ENCODE data around the gene KLHL30.
A peak's percentile ranks its signal among the peaks of the same experiment; 100 is the strongest.

Gene KLHL30

DNA sequence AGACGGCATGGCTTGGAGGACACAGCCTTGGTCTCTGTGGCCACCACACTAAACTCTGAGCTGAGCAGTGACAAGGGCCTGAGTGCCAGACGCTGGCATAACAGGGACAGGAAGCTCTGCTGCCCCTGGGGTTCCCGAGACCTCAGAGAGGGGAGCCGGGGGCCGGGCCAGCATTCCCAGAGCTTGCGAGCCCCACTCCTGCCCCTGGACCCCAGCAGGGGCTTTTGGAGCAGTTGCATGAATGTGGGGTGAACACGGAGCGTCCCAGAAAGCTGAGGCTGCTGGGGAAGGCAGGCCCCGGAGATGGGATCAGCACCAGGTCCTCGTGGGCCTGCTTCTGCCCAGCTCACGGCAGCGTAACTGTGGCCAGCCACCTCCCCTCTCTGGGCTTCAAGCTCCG lies 12.7 kb downstream of the KLHL30 start:
- no peak for DNase-seq

DNA sequence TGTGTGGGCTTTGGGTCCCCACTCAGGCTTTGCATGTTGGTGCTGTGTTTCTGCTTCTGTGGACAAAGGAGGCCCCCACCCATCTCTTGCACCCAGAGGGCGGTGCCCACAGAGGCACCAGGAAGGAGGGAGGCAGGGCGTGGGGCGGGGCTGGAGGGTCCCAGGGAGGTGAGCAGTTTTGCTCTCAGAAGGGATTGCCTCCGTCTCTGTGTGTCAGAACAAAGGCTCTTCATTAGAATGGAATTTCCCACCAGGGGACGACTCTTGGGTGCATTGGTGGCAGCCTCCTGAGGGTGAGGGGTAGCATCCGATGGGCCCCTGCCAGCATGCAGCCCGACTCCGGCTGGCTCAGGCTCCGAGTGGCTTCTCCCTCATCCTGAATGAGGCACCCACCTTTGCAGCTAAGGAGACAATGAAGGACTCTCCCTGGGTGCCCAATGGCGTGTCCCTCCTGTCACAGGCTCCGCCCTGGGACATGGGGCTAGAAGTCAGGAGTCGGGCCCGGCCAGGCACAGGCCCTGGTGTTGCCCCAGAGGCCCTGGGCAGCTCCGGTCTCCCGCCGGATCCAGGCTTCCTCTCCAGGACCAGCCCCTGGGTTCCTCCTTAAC lies 13.3 kb downstream of the KLHL30 start:
- no peak for DNase-seq

DNA sequence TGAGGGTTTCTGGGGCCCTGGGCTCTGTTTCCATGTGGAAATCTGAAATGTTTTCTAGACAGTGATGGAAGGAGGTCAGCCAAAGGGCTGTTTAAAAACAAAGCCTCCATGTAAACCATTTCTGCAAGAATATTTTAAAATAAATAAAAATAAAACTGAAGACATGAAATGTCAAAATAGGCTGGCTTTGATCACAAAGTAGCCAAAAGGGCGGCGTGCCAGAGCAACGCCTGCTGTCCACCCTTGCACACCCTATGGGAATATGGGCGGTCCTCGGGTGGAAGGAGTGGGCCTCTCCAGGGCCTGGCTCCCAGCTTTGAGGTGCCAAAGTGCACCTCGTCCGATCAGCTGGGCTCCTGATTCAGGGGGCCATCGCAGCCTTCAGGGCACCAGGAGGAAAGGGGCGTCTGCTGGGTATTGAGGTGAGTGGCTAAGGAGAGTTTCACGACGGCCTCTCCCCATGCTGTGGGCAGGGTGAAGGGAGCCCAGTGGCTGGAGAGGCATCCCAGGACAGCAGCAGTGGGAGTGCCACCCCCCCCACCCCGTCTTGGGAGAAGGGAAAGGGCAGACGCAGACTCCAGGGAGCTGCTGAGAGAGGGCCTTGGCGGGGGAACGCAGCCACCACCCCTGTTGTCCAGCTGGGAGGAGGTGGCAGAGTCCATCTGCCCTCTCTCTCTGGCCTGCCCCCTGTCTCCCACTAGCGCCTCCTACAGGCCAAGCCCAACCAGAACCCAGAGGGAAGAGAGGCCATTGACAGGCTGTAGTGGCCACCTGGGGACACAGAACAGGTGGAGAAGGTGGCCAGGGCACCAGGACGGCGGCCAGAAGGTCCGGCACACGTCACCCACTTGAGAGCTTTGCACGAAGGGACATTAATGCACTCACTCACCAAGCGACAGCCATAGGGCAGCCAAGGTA lies 14.6 kb downstream of the KLHL30 start:
- no peak for DNase-seq

DNA sequence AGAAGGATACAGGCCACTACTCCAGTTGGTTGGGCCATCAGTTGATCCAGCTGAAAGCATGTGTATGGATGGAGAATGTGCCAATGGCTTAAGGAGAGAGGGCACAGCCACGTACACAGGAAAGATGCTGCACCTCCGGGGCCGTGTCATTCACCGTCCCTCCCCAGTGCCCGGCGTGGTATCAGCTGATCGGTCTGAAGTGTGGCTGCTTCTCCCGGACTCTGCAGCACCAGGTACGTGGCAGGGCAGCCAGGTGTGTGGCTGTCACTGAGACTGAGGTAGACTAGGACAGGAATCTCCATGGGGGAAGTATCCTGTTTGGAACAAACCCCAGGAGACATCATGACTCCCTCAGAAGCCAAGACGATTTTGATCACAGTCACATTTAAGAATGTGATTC lies 16.1 kb downstream of the KLHL30 start:
- DNase-seq: no peak

DNA sequence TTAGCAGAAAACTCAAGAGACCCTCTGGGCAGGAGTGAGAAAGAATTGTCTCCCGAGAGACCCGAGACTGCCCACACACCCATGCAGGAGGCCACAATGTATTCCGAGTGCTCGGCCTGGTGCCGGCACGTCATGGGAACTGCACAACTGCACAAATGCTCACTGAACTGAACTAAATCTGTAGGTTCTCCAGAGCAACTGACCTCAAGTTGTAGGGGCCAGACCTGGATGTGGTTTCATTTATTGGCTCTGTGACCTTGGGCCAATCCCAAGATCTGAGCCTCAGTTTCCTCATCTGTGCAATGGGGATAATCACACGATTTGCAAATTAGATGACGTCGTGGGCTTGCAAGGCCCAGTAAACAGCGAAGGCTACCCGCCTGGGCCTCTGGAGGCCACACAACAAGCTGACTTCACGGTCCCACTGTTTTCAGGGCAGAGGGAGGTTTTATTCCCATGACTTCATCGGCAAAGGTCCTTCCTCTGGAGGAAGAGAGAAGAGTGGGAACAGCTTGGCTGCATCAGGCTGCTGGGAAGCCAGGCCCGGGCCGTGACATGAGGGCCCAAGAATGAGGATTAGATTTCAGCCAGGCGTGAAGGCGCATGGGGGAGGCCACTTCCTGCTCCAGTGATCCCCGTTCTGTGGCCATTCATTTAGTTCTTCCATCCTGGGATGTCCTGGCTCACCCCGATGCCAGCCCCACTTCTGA lies 16.7 kb downstream of the KLHL30 start:
- no peak for DNase-seq

DNA sequence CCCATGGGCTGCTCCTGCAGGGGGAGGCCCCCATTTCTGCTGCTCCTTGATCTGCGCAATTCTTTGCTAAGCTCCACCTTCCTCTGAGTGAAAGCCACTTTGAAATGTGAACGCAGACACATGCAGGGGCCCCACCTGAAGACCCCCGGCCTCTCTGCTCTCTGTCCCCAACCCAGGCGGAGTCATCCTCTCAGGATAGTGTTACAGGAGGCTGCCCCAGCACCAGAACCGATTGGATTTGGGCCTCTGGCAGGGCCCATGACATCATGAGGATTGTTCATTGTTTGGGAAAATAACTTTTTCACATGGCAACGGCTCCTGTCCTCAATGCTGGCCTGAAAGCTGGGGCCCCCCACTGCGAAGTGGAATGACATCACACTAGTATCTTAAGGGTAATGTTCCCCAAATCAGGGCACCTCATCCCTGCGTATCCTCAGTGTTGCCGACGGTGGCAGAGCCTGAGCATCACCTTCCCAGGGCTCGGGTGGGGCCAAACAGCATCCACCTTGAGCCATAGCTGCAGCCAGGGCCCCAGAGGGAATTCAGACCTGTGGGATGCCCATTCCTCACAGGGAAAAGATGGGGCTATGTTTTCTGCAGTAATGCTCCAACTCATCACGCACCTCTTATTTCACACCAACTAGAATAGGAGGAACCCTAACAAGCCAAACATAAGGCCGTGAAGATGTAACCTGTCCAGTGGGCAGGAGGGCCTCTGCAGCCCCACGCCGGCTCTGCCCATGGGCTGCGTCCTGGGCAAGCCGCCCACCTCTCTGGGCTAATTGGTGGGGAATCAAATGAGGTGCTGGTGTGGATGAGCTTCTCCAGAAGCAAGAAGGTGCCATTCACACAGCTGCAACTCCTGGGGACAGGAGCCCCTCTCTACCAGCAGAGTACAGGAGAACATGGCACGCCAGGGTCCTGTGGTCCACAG lies 17.6 kb downstream of the KLHL30 start:
- no peak for DNase-seq

DNA sequence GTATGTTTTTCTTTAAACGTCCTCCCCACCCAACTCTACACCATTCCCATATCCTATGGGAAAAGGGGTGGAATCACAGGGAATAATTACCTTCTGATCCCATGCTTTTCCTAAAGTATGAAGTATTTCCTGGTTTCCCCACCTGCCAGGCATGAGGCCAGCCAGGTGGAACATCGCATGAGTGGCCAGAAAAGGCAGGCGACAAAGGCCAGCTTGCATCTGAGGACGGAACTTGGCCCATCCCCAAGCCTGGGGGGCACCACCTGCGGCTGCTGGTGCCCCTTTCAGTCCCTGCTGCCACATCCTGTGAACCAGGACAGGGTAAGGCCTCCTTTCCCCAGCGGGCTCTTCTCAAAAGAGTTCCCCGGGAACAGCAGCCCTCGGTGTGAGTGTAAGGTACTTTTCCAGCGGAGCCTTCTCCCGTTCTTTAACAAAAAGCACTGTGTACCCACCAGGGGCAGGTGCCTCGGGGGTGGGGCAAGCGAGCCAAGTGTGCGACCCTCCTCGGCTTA lies 19.1 kb downstream of the KLHL30 start:
- DNase-seq: no peak

DNA sequence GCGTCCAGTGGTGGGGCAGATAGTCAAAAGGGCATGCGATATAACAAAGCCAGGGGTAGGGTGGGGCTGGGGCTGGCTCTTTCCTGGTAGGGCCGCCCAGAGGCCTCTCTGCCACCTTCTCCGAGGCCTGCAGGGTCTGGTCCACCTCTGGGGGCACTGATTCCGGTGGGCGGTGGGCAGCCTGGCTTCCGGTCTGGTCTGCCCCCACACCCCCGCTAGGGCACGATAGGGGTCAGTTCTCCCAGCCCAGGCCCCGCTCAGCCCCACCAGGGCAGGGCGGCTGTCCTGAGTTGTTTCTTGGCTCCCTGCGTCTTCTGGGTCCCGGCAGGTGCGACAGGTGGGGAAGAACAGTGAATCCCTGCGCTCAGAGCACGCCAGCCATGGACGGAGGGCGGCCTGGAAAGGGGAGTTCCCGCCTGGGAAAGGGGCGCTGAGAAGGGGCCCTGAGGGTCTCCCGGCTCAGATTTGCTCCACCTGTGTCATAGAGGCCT lies 19.6 kb downstream of the KLHL30 start:
- DNase-seq: no peak

DNA sequence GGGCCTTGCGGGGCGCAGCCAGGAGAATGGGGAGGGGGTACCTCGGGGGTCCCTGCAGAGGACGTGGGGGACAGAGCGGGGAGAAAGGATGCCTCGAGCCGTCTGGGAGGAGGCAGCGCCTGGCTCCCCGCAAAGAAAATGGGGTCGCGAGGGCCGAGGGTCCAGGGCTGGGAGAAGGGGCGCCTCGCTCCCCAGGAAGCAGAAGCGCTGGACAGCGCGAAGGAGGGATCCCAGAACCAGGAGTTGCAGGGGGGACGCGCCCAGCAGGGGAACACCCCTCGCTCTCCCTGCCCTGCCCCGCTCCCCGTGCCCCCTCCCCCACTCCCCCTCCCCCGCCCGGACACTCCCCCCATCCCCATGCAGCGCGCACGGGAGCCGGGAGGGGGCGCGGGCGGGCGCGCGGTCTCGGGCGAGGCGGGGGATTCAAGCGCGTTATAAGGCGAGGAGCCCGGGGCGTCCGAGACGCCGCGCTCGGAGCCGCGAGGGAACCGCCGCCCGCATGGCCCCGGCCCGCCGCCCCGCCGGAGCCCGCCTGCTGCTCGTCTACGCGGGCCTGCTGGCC lies 20.1 kb downstream of the KLHL30 start, which contains the start of gene ERFE:
ERFE (plus strand) TSS at position 462 of the 562 bp plus-strand sequence; CDS start at position 500, 38 bp downstream.
- peak; percentile 29 for DNase-seq

DNA sequence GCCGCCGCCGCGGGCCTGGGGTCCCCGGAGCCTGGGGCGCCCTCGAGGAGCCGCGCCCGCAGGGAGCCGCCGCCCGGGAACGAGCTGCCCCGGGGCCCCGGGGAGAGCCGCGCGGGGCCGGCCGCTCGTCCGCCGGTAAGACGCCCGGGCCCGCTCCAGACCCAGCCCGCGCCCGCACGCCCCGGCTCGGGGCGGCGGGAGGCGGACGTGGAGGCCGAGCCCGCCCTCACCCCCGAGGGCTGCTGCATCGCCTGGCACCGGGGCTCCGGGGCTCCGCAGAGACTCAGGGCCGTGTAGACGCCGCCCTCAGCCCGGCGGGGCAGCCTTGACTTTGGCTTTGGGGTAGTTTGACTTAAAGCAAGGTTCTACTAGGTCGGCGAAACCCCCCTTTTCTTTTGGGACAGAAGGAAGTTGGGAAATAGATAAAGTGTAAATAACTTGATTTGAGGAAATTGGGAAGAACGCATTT lies 20.6 kb downstream of the KLHL30 start:
- no peak for DNase-seq

DNA sequence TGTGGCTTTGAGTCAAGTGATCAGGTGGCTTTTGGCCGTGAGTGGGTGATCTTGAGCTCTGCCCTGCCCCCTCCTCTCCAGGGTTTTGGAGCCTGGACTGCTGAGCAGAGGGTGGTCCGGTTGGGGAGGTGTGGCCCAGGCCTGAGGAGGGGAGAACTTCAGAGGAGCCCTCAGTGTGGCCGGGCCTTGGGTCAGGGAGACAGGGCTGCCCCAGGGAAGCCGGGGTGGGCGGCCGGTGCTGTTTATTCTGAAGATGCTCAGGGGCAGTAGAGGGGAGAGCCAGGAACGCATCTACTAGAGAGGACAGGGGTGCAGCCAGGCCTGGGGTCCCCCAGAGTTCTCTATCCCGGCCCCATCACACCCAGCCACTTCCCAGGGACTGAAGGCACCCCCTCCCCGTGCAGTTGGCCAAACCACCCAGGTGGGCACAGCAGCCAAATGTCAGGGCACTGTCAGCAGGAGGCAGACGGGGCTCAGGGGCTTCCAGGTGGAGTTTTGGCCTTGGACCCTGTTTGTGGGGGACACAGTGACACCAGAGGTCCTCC lies 21.3 kb downstream of the KLHL30 start:
- no peak for DNase-seq

DNA sequence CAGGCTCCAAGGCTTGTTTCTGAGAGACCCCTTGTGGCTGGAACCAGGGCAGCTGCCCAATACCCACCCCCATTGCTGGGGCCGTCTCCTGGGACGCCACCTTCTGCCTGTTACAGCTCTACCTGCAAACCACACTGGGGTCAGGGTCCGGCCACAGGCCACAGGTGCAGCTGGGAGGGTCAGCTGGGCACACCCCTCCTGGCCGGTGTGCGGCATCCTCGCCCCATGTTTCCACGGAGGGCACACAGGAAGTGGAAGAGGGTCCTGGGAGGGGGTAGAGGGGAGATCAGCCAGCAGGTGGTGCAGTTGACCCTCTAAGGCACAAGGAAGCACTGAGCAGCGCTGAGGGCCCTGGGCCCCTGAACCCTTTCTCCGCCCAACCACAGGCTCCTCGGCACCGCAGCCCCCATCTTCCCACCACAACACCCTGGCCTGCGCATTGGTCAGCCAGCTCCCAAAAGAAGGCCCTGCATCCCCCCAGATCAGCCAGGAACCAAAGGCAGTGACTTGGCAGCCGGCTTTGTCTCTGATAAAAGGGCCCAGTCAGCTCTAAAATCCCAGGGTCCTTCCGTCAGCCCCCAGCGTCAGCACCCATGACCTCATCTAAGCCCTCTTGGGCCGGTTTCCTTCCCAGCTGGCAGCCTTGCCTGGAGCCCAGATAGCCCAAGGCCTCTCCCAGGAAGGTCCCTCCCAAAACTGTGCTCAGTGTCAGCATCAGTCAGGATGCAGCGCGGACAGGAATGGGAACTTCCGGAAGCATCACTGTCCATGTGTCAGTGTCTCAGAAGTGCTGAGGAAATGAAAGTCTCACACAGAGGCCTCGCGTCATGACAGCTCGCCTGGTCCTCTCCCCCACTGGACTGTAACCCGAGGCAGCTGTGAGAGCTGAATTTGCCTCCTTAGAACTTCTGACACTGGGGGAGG lies 22.0 kb downstream of the KLHL30 start:
- no peak for DNase-seq

DNA sequence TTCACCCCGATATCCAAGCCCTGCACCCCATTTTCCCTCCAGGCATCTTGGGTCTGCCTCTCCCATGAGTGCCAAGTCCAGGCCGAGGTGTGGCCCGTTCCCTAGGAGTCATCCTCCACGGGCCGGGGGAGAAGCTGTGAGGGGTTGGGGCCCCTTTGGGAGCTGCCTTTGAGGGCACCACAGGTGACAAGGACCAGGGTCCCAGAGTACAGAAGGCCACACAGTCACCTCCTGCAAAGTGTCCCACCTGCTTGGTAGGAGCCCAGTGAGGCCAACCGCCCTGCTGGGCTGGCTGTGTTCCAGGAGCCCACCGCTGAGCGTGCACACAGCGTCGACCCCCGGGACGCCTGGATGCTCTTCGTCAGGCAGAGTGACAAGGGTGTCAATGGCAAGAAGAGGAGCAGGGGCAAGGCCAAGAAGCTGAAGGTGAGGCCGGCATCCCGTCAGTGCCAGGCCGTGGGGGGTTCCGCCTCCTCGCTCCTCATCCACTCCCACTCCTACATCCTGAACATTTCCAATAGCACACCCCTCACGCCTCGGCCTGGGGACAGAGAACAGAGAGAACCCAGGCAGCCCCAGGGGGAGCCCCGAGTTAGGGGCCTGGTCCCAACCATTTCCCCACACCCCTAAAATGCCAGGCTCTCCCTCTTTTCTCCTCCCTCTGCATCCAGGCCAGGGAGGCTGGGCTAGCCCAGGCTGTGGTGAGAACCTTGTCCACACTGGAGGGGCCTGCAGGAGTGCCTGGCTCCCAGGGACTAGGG lies 23.0 kb downstream of the KLHL30 start:
- DNase-seq: no peak

DNA sequence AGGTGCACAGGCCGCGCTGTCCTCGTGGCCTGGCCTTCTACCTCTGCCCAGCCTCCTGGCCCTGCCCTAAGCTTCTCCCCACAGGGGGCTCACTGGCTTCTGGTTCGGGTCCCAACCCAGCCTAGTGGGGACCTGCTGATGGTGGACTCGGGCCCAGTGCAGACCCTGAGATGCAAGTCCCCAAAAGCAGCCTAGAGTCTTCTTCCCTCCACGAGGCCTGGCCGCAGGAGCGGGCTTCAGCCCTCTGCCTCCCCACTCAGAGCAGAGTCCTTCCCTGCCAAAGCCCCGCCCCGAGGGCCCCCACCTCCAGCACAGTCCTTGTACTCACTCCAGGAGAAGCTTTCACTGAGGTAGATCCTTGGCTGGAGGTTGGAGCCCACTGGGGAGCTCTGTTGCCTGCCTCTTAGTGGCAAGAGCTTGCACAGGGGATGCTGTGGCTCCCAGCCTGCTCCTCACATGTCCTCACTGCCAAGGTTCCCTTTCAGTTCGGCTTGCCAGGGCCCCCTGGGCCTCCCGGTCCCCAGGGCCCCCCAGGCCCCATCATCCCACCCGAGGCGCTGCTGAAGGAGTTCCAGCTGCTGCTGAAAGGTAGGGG lies 23.9 kb downstream of the KLHL30 start:
- no peak for DNase-seq

DNA sequence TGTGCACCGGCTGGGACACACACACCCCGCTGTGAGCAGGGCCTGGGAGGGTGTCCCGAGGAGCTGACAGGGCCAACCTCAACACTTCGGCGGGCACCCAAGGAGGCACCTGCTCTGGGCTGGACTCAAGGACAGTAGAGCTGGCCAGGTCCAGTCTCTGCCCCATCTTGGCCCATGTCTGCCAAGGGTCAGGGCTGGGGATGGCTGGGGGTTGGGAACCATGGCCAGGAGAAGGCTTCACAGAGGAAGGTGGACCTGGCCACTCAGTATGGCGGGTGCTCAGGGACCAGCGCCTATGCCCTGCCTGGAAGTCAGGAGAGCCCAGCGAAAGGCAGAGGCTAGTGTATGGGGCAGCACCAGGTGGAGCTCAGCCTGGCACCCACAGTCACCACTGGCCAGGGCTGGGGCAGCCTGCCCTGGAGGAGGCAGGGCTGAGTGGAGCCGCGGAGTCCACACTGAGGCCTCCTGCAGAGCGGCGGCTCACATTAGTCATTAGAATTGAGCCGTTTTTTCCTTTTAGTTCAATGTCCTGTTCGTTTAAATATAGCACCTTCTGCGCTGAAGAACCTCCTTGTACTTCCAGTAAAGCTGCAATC lies 24.5 kb downstream of the KLHL30 start:
- DNase-seq: no peak

DNA sequence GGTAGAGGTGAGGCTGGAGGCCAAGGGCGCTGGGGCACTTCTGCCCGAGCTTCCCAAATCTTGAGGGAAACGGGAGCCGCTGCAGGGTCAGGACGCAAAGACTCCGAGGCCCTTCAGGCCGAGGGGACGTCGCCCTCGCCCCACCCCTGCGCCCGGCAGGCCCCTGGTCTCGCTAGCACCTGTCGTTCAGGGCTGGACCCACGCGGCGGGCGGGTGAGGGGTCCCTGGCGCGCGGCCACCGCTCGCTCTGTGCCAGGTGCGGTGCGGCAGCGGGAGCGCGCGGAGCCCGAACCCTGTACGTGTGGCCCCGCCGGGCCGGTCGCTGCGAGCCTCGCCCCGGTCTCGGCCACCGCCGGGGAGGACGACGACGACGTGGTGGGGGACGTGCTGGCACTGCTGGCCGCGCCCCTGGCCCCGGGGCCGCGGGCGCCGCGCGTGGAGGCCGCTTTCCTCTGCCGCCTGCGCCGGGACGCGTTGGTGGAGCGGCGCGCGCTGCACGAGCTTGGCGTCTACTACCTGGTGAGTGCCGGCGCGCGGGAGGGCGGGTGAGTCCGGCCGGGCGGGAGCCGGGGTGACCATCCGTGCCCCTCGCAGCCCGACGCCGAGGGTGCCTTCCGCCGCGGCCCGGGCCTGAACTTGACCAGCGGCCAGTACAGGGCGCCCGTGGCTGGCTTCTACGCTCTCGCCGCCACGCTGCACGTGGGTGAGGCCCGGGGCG lies 25.2 kb downstream of the KLHL30 start:
- no peak for DNase-seq

DNA sequence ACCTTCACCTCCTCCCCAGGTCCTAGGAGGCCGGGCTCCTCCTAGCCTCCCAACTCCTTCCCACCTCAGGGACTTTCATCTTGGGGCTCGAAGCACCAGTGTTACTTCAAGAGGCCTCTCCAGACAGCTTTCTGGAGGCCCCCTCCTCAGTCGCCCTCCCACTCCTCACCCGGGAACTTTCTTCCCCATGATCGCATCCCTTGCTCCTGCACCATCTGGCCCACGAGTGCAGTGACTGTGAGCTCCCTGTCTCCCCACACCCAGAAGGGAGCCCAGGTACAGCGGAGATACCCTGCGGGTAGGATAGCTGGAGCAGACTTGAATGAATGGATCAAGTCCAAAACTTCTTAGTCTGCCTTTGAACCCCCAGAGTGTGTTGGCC lies 26.4 kb downstream of the KLHL30 start:
- no peak for DNase-seq
